NAMALWA (cell line): ENCODE measurements around the gene FOXO1.
A peak's percentile ranks its signal among the peaks of the same experiment; 100 is the strongest.

Source experiments
- DNase-seq: peaks from one replicate; pipeline ENCODE4 v3.0.0-alpha.2; 2015; ENCODE audit warnings: low spot score

FOXO1 gene

DNA sequence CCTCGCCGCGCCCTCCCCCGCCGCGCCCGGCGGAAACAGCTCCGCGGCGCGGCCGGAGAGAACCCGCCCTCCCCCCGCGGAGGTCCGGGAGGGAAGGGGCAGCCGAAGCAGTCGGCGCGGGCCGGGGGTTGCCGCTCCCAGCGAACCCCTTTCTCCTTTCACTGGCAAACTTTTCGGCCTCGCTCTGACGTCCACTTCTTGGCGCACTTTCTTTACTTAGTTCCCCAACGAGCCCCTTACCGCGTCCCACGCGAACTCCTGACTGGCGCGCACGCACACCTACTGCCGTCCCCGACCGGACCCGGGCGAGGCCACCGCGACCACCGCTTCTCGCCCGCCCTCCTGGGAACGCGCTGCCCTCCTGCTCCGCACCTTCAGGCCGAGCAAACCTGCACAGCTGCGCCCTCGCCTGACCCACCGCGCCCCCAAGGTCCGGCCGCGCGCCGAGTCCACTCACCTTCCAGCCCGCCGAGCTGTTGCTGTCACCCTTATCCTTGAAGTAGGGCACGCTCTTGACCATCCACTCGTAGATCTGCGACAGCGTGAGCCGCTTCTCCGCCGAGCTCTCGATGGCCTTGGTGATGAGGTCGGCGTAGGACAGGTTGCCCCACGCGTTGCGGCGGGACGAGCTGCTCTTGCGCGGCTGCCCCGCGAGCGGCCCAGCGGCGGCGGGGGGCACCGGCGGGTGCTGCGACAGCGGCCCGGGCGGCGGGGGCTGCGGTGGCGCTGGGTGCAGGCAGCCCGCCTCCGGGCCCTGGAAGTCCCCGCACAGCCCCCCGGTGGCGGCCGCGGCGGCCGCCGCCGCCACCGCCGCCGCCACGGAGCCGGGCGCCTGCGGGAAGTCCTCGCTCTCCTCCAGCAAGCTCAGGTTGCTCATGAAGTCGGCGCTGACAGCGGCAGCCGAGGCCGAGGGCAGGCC, 1.1 kb downstream of the FOXO1 start:
- peak; percentile 59 for DNase-seq

DNA sequence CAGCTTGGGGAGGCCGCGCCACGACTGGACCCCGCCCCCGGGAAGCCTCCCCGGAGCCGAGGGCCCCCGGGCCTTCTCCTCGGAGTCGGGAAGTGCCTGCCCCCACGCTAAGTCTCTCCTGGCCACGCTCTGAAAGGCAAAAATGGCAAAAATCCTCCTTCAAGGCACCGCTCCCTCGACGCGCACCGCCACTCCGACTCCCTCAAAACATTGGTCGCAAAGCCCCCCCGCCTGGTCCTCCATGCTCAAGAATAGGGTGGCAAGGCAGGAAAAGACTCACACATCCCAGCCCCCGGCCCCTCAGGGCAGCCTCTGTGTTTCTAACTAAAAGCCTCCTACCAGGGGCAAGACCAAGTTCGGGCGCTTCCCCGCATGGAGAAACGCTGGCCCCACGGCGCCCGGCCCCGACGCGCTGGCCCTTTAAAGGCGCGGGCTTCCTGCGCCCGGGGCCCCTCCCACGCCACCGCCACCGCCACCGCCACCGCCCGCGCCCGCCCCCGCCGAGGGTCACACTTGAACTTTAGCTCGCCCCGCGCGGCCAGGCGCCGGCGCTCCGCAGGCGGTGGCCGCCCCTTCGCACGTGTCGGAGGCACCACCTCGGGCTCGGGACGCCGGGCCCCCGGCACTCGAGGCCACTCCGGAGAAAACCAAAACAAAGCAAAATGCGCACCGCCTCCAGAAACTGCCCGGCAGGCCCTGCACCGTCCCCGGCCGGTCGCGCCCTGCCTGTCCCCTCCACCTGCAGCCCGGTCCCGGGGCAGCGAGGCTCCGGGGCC, 1.9 kb downstream of the FOXO1 start:
- peak; percentile 68 for DNase-seq

DNA sequence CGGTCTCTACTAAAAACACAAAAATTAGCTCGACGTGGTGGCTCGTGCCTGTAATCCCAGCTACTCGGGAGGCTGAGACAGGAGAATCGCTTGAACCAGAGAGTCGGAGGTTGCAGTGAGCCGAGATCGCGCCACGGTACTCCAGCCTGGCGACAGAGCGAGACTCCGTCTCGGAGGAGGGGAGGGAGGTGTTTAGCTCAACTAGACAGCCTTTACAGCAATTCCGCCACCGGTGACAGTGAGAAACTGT, 2.4 kb downstream of the FOXO1 start:
- DNase-seq = peak; percentile 89

DNA sequence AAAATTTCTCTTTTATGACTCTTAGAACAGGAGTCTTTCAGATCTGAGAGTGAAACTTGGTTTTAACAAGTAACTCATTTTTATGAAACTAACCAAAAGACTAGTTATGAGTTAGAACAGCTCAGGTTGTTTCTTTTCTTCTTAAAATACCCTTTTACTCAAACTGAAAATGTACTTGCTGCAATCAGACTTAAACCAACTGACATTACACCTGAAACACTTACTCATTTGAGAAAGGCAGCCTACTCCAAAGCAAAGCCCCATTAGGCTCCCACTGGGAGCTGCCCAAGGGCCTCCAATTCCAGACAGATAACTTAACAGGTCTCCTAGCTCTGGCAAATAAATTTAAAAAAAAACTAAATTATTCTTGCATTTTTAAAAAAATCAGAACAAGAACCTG, 3.6 kb downstream of the FOXO1 start:
- DNase-seq = peak; percentile 33

DNA sequence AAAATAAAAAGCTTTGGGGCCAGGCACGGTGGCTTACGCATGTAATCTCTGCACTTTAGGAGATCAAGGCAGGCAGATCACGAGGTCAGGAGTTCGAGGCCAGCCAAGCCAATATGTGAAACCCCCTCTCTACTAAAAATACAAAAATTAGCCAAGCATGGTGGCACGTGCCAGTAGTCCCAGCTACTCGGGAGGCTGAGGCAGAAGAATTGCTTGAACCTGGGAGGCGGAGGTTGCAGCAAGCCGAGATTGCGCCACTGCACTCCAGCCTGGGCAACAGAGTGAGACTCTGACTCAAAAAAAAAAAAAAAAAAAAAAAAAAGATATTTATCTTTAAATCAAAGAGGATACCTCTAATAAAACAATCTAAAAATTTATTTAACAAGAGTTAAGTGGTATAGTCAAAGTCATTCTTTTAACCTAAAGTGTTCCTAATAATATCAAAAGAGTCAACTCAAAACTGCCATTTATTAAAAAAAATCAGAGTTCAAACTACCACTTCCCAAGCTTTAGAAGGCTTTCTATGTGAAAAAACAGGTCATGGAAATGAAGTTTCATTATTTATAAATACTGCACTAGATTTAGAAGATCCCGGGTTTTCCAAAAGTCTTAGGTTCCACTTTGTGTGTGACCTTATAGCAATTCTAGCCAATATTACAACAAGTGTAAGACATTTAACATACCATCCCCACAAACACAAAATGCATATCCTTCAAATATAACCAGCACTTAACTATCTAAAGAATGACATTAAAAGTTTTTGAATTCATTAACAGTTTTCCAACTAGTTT, 4.4 kb downstream of the FOXO1 start:
- no peak for DNase-seq

DNA sequence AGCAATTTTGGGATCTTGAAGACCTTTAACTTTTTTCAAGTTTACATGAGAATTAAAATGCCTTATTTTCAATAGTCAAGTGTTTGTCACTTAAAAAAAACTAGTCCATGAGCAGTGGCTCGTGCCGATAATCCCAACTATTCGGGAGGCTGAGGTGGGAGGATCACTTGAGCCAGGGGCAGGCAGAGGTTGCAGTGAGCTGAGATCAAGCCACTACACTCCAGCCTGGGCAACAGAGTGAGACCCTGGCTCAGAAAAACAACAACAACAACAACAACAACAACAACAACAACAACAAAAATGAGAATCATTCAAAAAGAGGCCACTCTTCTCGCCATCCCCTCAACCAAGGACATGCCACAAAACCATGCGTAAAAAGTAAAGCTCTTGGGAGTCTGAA, 5.7 kb downstream of the FOXO1 start:
- no peak for DNase-seq

DNA sequence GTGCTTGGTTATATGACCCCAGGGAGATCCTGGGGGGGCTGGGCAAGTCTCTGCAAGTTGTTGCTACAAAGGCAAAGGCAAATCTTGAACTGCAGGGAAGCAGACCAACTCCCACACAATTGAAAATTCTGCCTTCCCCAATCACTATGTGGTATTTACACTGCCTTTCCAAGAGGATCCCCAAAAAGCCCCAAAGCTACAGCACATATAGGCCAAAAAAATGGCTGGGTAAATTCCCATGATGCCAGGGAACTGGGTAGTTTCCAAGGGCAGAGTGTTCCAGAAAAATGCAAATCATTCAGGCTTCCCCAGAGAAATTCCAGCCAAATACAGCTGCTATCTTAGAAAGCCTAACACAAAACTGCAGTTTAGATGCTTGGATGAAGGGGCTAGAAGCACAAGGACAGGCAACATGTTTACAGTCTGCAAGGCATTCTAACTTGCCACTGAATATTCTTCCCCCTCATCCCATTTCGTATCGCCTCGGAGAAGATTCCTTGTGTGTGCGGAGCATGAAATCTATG, 6.2 kb downstream of the FOXO1 start:
- DNase-seq = no peak

DNA sequence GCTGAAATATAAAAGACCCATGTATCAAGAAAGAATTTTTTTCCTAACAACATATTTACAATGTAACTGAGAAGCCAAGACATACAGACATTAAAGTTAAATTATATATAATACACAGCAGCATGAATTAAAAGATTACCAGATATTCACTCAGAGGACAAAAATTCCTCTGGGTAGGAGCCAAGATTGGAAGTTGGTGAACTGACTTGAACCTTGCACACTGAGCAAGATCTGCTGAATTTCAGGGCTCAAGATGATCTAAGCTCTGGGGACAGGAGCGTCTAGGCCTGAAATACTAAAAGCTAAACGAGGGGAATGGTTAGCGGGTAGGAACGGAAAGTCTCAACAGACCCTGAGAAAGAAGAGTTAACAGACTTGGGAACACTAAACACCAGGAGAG, 8.5 kb downstream of the FOXO1 start:
- DNase-seq = no peak

DNA sequence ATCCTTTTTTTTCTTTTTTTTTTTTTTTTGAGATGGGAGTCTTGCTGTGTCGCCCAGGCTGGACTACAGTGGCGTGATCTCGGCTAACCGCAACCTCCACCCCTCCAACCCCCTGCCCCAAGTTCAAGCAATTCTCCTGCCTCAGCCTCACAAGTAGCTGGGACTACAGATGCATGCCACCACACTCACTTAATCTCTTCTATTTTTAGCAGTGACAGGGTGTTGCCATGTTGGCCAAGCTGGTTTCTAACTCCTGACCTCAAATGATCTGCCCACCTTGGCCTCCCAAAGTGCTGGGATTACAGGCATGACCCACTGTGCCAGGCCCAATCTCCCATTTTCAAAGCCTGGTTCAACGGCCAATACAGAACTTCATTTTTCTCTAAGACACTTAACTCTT, 9.1 kb downstream of the FOXO1 start:
- no peak for DNase-seq

DNA sequence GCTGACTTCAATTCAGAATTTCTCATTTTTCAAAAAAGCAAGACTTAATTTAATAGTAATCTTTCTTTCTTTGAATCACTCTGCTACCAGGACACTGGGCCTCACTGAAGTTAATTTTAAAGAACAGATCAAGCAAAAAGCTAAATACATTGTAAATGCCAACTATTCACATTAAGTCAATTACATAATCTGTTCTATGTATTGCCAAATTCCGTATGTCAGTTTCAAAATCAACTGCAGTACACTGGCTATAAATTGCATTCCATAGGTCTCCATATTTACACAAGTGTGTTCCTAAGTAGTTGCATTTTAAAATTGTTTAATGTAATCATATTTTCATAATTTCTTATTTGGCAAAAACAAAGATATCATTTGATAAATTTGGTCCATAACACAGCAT, 10.1 kb downstream of the FOXO1 start:
- DNase-seq = no peak

DNA sequence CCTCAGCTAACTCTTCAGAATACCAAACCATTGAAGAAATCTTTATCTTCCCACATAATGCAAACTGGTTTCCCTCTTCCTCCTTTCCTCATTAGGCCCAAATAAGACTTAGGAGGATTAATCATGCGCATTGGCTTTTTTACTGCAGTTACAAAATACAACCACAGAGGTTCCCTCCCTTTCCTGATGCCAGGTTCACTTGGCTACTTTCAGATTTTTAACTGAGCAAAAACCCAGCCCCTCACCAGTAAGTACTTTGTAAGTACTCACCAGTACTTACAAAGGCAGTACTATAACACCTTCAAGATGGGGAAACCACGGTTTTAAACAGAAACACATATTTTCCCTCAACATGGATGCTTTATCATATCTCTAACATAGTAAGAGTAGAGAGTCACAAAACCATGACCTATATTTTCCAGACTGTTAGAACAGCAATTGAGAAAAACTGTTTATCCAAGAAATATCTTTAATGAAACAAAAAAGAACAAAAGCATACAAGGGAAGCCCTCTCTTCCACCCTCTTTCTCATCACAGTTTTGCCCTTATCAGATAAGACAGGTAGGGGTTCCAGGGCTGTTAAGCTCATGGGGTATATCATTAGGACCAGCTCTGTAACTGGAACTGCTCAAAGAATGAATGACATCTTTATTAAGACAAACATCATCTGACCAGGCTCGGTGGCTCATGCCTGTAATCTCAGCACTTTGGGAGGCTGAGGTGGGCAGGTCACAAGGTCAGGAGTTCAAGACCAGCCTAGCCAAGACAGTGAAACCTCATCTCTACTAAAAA, 12.7 kb downstream of the FOXO1 start:
- peak; percentile 75 for DNase-seq

DNA sequence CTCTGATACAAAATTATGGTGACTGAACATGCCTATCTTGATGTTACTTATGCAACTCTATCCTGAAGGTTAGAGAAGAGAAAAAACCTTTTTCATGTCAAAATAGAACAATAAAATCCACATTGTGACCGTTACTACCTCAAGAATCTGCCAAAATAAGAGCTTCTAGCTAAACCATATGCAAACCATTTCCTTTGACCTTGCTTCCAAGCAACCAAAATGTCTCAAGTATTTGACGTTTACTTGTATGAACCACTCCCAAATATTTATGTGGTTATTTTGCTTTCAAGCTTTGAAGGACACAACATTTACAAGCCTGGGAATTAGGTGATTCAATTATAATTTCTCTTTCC, 13.9 kb downstream of the FOXO1 start:
- DNase-seq = no peak

DNA sequence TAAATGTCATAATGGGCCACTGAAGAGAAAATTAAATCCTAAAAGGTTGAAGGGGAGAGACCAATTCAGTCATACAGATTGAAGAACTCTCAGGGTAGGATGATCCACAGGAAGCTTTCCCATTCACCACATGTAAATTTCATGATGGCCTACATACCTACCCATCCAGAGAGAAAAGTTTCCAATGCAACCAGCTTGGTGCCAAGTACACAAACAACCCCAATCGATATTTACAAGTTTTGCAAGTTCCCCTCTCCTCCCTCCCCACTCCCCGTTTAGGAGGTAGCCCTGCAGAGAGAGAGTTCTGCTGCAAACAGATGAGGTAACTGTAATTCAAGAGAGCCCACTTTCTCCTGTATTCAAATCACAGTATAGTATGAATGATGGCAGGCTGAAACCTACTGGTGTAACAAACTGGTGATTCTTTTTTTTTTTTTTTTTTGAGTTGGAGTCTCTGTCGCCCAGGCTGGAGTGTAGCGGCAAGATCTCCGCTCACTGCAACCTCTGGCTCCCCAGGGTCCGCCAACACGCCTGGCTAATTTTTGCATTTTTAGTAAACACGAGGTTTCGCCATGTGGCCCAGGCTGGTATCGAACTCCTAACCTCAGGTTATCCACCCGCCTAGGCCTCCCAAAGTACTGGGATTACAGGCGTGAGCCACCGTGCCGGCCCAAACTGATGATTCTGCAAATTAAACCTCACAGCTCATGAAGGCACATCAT, 14.4 kb downstream of the FOXO1 start:
- peak; percentile 82 for DNase-seq

DNA sequence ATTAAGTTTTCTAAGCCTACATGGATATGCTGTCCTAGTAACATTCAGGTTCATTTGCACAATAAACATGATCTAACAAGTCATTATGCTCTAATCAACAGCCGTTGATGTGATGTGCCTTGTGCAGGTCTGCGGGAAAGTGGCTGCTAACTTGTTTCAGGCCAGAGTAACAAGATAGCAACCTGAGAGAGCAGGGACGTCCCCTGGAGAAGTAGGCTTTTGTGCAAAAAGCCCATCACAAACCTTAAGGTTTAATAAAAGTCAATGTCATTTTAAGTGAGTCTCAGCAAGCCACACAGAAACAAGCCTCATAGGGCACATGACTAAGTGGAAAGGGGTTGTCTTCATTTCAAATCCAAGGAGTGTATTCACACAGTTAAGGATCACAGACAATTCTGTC, 17.6 kb downstream of the FOXO1 start:
- no peak for DNase-seq

DNA sequence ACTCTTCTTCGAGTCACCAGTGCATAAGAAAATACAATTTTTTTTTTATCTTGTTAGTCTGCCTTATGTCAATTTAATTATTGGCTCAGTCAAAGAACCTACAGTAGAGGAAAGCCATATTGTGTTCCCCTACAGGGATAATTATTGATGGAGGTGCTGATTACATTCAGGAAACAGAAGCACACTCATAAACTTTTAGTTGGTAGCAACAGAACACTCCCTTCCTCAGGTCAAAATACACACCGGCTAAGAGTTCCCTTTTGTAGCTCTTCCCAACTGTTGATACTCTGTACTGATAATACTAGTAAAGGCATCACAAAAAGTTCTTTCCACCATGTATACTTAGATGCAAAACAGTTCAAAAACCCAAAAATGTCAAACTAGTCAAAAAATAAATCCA, 18.4 kb downstream of the FOXO1 start:
- DNase-seq = no peak

DNA sequence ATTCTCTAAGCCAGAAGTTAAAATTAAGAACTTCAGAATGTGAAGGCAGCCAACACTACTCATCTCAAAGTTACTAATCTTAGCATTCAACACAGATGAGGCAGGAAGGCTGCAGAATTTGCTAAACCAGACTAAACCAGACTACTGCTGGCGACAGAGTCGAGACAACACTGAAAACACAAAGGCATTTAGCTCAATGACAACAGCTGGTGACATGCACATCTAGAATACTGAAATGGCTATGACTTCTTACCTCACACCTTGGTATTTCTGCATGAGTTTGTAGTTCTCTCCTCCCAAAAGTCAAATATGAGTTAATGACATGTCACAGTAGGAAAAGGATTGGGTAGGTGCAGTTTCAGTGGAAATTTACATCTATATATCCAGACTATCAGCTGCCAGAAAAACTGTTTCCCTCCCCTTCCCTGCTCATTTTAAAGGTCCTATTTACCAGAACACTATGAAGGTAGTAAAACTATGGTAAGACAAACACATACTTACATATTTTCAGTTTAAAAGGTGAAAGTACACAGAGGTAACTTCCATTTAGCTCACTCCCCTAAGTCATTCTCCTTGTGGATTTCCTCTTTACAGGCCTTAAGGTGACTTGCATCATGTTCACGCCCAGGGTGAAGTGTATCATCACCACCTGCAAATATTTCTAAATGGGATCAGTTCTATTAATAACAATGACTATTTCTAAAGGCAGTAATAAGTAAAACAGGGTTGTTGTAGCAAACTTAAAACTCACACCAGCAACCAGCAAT, 21.4 kb downstream of the FOXO1 start:
- no peak for DNase-seq

DNA sequence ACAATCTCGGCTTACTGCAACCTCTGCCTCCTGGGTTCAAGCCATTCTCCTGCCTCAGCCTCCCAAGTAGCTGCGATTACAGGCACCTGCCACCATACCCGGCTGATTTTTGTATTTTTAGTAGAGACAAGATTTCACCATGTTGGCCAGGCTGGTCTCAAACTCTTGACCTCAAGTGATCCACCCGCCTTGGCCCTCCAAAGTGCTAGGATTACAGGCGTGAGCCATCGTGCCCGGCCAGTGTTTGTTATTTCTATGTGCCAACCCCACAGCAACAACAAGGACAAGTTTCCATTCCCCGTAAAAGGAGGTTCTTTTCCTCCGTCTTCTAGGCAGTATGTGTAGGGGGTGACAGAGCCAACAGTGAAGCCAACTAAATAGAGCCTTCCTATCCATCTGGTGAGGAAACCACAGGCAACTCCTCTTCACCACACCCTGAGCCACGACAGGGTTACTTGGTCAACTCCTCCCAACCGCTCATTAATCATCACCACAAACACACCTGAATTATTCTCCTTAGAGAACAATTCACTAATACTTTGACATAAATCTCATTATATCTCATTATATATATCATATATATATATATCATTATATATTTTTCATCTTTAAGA, 25.5 kb downstream of the FOXO1 start:
- no peak for DNase-seq

DNA sequence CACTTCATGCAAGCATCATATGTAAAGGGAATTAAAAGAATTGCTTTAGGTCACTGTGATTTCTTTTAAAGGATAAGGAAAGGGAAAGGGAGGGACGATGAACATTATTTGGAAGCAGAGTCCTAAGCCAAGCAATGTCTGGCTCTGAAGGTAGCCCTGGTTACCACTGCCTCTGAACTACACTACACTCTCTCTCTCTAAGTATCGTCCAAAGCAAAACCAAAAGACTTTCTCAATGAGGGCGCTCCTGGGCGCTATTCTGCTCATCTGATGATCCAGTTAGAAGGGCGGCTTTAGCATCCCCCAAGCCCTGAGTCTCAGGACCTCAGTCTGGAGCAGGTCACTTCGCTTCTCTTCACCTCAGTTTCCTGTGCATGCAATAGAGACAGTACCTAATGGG, 26.2 kb downstream of the FOXO1 start:
- no peak for DNase-seq

DNA sequence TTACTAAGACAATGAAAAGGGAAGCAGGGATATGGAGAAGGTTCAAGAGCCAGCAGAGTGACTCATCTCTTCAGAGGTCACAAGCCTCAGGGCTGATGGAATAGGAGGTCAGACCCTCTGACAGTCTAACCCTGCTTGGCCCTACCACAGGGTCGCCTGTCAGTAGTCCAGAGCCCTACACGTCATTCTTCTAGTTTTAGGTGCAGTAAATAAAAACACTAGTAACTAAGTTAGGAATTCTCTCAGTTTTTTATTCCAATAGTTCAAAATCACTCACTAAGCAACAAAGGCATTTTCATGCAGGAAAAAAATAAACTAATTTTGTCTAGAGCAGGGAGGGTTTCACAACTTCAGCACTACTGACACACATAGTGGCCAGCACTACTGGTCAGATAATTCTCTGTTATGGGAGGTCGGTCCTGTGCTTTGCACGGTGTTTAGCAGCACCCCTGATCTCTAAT, 27.2 kb downstream of the FOXO1 start:
- no peak for DNase-seq

DNA sequence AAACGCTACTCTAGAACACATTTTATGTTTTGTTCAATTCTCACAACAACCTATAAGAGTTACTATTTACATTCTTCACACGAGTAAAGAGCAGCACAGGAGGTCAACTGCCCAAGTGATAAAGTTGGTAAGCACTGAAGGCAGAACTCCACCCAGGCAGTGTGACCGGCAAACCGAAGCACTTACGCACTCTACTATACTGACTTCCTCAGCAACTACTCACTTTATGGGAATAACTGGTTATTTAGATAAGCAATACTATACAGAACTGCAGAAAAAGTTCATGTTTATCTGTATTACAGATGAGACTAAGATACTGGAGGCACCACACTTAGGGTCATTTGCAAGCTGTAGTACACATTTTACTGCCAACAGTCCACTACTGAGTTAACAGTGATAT, 28.8 kb downstream of the FOXO1 start:
- DNase-seq = no peak
